ENCODE measurements around the gene ARFRP1.

The ARFRP1 gene

GRCh38 chr20:63743210-63743970 lies 35.6 kb upstream of the ARFRP1 start:
- DNase-seq: no peak

- DNase-seq: no peak
Measured at GRCh38 chr20:63742381-63743024, 34.7 kb upstream of the ARFRP1 start.

GRCh38 chr20:63741676-63742380 lies 34.1 kb upstream of the ARFRP1 start:
- DNase-seq: no peak

- DNase-seq: no peak
Measured at GRCh38 chr20:63741354-63741675, 33.5 kb upstream of the ARFRP1 start.

GRCh38 chr20:63740627-63741353 lies 33.0 kb upstream of the ARFRP1 start:
- peak; percentile 45 for DNase-seq

- peak; percentile 70 for DNase-seq
Measured at GRCh38 chr20:63740070-63740626, 32.4 kb upstream of the ARFRP1 start.

GRCh38 chr20:63739130-63740069 lies 31.6 kb upstream of the ARFRP1 start, which contains the start of gene SLC2A4RG:
TSS of gene SLC2A4RG (plus strand) at chr20:63739776. CDS start at chr20:63739913, 137 bp downstream.
- DNase-seq: peak; percentile 80

- DNase-seq: peak; percentile 46
Measured at GRCh38 chr20:63738687-63739129, 30.9 kb upstream of the ARFRP1 start.

GRCh38 chr20:63737945-63738686 lies 30.3 kb upstream of the ARFRP1 start:
- peak; percentile 27 for DNase-seq

GRCh38 chr20:63737695-63737944 lies 29.8 kb upstream of the ARFRP1 start:
- no peak for DNase-seq

GRCh38 chr20:63736893-63737694 lies 29.3 kb upstream of the ARFRP1 start:
- peak; percentile 52 for DNase-seq

- DNase-seq: peak; percentile 85
Measured at GRCh38 chr20:63735859-63736718, 28.3 kb upstream of the ARFRP1 start, which contains the start of gene LIME1. TSS of gene LIME1 (plus strand) at chr20:63736664. CDS start at chr20:63737550, 886 bp downstream.

GRCh38 chr20:63734946-63735858 lies 27.4 kb upstream of the ARFRP1 start:
- no peak for DNase-seq

- no peak for DNase-seq
Measured at GRCh38 chr20:63734111-63734945, 26.6 kb upstream of the ARFRP1 start.

- no peak for DNase-seq
Measured at GRCh38 chr20:63733579-63734081, 25.9 kb upstream of the ARFRP1 start.

GRCh38 chr20:63733117-63733516 lies 25.3 kb upstream of the ARFRP1 start:
- no peak for DNase-seq
